Mammary epithelial cell (primary cell): ENCODE measurements around the gene POC5.

Experiments
- CTCF ChIP-seq, 2 donors: IDR thresholded peaks in 1 of 2; conservative IDR thresholded peaks in 1 of 2; 2 replicates each; pipeline ENCODE4 v1.5.1; 2011 to 2012; ENCODE audit warnings: inconsistent platforms in 2 of 2, low read length in 2 of 2, mild to moderate bottlenecking in 2 of 2, control low read depth in 1 of 2, low read depth in 1 of 2; ENCODE audit not compliant: insufficient read depth in 1 of 2; ENCODE audit errors: extremely low read depth in 1 of 2
- EZH2 ChIP-seq: IDR thresholded peaks from 2 replicates; pipeline ENCODE4 v1.6.1; 2012; ENCODE audit warnings: low read length, inconsistent platforms, borderline replicate concordance

DNA sequence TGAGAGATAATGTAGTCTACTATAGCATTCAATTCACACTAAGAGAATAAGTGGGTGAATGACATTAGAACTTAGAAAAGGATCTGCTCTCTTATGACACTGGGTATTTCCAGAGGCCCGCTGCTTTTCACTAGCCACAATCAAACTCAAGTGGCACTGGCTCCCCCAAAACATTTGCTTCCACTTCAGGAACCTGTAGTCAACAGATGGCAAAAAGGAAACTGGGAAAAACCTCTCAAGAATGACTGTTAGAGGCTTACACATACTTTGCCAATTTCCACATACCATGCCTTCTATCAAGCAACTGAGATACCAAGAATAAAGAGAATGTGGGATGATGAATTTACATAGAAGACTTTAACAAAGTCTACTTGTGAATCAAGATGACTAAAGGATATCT lies 11.2 kb downstream of the POC5 start:
- TF ChIP-seq CTCF (conservative IDR thresholded peaks at IDR 0.05 in 1 of 2, IDR thresholded peaks at IDR 0.05 in 1 of 2; ENCODE audit: extremely low read depth in 1 of 2, insufficient read depth in 1 of 2, low read depth in 1 of 2, low read length in 2 of 2): no peak
- TF ChIP-seq EZH2: no peak
